Measurements from ENCODE around the gene VIP.
"Not testable (repeated sequence)": the region's sequence is repeated elsewhere in the genome, so short reads cannot be mapped to it uniquely, and the experiment has no call there.

Gene VIP
- total RNA-seq: 0 reads per million in 9 experiments

GRCh38 chr6:152750694-152751093 lies at the start of gene VIP:
VIP (plus strand) TSS chr6:152750797; CDS start chr6:152752178, 1,381 bp downstream.
- Mint-ChIP-seq H3K27ac (no peak within 1 kb of the TSS), H3K36me3 (ENCODE audit: insufficient read depth) (no peaks in the 10 kb centered on the region), H3K4me3 (no peak within 1 kb of the TSS), H3K27me3 (peaks cover 12 to 13% of the 10 kb centered on the region in 2 donors), H3K4me1 (ENCODE audit: low read depth in 2 of 2) (no peaks in the 10 kb centered on the region), H3K9me3 (no peaks in the 10 kb centered on the region)
- ATAC-seq (replicated peaks) (no peak), DNase-seq (no peak)

DNA sequence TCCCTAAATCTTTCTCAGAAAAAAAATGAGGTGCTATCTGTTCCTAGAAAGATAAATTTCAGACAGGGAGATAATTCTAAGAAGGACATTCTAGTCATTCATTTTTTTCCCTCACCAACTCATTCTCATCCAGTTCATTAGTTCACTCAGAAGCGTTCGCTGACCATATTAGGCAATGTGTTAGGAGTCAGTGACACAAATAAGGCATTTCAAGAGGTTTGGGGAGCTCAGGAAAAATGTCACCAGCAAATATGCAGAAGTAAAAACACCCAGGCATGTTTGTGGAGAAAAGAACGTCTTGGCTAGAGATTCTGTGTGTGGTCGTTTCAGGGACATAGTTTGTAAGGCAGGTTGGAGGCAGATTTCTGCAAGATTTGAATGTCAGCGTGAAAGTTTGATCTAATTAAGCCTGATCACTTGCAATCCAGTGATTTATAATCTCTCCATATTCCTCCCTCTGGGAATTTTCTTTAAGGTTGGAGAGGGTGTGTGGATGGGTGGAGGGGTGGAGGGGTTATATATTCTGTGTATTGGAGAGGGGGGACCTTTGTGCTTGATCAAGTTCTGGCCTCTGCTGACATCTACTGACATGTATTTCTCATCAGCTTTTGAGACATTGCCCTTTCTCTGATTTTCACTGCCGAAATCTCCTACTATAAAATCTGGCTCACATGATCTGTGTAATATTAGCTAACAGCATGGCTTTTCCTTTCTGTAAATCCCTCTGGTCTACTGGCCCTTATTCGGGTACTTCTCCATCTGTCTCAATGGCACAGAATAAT lies 49.3 kb upstream of the VIP start:
- Mint-ChIP-seq H3K4me1 (ENCODE audit: low read depth in 2 of 2) (no peaks in the 10 kb centered on the region), H3K27ac (no peak overlapping the region), H3K4me3 (no peak overlapping the region), H3K9me3 (no peaks in the 10 kb centered on the region), H3K27me3 (peaks cover 32 to 42% of the 10 kb centered on the region in 2 donors), H3K36me3 (ENCODE audit: insufficient read depth) (no peaks in the 10 kb centered on the region)
- DNase-seq (no peak), ATAC-seq (replicated peaks) (no peak)

DNA sequence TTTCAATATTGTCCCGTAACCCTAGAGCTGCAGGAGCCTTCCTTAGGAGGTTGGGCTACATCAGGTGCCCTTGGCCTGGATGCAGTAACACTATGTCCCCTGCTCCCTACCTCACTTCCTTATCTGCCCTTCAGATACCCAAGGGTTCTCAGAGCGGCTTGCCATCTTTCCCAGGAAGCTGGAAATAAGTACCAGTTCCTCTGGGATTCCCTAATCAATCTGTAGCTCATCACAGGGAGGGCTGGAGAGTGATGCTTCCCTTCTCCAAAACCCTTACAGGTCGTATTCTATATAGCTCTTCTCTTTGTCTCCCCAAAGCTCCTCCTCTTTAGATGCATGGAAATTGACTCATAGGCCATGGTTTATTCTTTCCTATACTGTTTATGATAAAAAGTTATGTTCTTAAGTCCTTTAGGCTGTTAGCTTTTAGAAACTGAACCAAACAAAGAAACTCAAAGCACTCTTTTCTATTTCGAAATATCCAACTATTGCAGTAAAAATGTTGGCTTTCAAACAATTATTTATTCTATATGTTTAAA lies 48.7 kb upstream of the VIP start:
- no peak overlapping the region for H3K4me3 Mint-ChIP-seq
- H3K36me3 Mint-ChIP-seq (ENCODE audit: insufficient read depth): no peaks in the 10 kb centered on the region

DNA sequence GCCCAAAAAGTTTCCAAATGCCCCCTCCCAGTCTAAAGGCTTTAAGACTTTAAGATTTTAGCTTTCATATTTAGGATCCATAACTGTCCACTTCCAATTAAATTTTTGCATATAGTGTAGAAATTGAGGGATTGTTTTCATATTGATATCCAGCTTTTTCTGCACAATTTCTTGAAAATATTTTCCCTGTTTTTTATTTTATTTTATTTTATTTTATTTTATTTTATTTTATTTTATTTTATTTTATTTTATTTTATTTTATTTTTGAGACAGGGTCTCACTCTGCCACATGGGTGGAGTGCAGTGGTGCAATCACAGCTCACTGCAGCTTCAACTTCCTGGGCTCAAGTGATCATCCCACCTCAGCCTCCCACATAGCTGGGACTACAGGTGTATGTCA lies 46.8 kb upstream of the VIP start:
- not testable (repeated sequence) for H3K9me3 Mint-ChIP-seq; H3K4me3 Mint-ChIP-seq; ATAC-seq (replicated peaks); H3K27ac Mint-ChIP-seq; H3K4me1 Mint-ChIP-seq (ENCODE audit: low read depth in 2 of 2); DNase-seq; H3K36me3 Mint-ChIP-seq (ENCODE audit: insufficient read depth)
- peaks cover 25 to 30% of the 10 kb centered on the region in 2 donors for H3K27me3 Mint-ChIP-seq

More for the DNA sequence above, 48.7 kb upstream of the VIP start:
- H3K9me3 Mint-ChIP-seq: no peaks in the 10 kb centered on the region
- no peaks in the 10 kb centered on the region for H3K4me1 Mint-ChIP-seq (ENCODE audit: low read depth in 2 of 2)
- H3K27ac Mint-ChIP-seq: no peak overlapping the region
- peaks cover 32 to 42% of the 10 kb centered on the region in 2 donors for H3K27me3 Mint-ChIP-seq
- no peak for DNase-seq
- no peak for ATAC-seq (replicated peaks)

DNA sequence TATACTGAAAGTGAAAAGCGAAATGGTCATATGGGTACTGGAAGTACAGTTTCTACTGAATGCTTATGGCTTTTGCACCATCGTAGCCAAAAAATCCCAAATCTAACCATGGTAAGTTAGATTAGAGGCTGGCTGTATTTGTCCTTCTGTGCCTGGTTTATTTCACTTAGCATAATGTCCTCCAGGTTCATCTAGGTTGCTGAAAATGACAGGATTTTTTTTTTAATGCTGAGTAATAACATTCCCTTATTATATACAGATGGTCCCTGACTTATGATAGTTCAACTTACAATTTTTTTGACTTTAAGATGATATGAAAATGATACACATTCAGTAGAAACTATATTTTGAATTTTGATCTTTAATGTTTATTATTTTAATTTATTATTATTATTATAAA lies 45.3 kb upstream of the VIP start:
- H3K36me3 Mint-ChIP-seq (ENCODE audit: insufficient read depth): no peaks in the 10 kb centered on the region
- no peaks in the 10 kb centered on the region for H3K4me1 Mint-ChIP-seq (ENCODE audit: low read depth in 2 of 2)
- no peaks in the 10 kb centered on the region for H3K9me3 Mint-ChIP-seq
- H3K27ac Mint-ChIP-seq: no peak overlapping the region
- no peak overlapping the region for H3K4me3 Mint-ChIP-seq
- ATAC-seq (replicated peaks): no peak
- H3K27me3 Mint-ChIP-seq: peaks cover 21 to 26% of the 10 kb centered on the region in 2 donors
- DNase-seq: no peak

- Mint-ChIP-seq H3K4me3 (no peak overlapping the region), H3K36me3 (ENCODE audit: insufficient read depth) (no peaks in the 10 kb centered on the region), H3K4me1 (ENCODE audit: low read depth in 2 of 2) (no peaks in the 10 kb centered on the region), H3K27ac (no peak overlapping the region), H3K27me3 (peaks cover 20 to 32% of the 10 kb centered on the region in 2 donors), H3K9me3 (peaks cover 0 to 8% of the 10 kb centered on the region in 2 donors)
- no peak for ATAC-seq (replicated peaks)
- no peak for DNase-seq
Observed at GRCh38 chr6:152716322-152716721, 34.3 kb upstream of the VIP start.

- Mint-ChIP-seq H3K36me3 (ENCODE audit: insufficient read depth) (no peaks in the 10 kb centered on the region), H3K9me3 (peaks cover 0 to 2% of the 10 kb centered on the region in 2 donors), H3K27me3 (peaks cover 34 to 40% of the 10 kb centered on the region in 2 donors), H3K4me3 (no peak overlapping the region), H3K27ac (no peak overlapping the region), H3K4me1 (ENCODE audit: low read depth in 2 of 2) (no peaks in the 10 kb centered on the region)
- DNase-seq (no peak), ATAC-seq (replicated peaks) (no peak)
Observed at GRCh38 chr6:152720974-152721373, 29.6 kb upstream of the VIP start.

GRCh38 chr6:152721956-152722355 lies 28.6 kb upstream of the VIP start:
- Mint-ChIP-seq H3K4me3 (no peak overlapping the region), H3K4me1 (ENCODE audit: low read depth in 2 of 2) (no peaks in the 10 kb centered on the region), H3K36me3 (ENCODE audit: insufficient read depth) (no peaks in the 10 kb centered on the region), H3K9me3 (peaks cover 0 to 2% of the 10 kb centered on the region in 2 donors), H3K27me3 (peaks cover 40 to 41% of the 10 kb centered on the region in 2 donors), H3K27ac (no peak overlapping the region)
- DNase-seq (no peak), ATAC-seq (replicated peaks) (no peak)

- no peak for ATAC-seq (replicated peaks)
- Mint-ChIP-seq H3K36me3 (ENCODE audit: insufficient read depth) (no peaks in the 10 kb centered on the region), H3K9me3 (peaks cover 0 to 2% of the 10 kb centered on the region in 2 donors), H3K4me1 (ENCODE audit: low read depth in 2 of 2) (no peaks in the 10 kb centered on the region), H3K27me3 (peaks cover 43 to 56% of the 10 kb centered on the region in 2 donors), H3K27ac (no peak overlapping the region), H3K4me3 (no peak overlapping the region)
- no peak for DNase-seq
Observed at GRCh38 chr6:152723398-152723797, 27.2 kb upstream of the VIP start.

GRCh38 chr6:152726313-152726712 lies 24.3 kb upstream of the VIP start:
- no peaks in the 10 kb centered on the region for H3K4me1 Mint-ChIP-seq (ENCODE audit: low read depth in 2 of 2)
- H3K27ac Mint-ChIP-seq: no peak overlapping the region
- peaks cover 0 to 2% of the 10 kb centered on the region in 2 donors for H3K9me3 Mint-ChIP-seq
- peaks cover 43 to 49% of the 10 kb centered on the region in 2 donors for H3K27me3 Mint-ChIP-seq
- no peak overlapping the region for H3K4me3 Mint-ChIP-seq
- no peaks in the 10 kb centered on the region for H3K36me3 Mint-ChIP-seq (ENCODE audit: insufficient read depth)
- ATAC-seq (replicated peaks) (no peak), DNase-seq (no peak)

DNA sequence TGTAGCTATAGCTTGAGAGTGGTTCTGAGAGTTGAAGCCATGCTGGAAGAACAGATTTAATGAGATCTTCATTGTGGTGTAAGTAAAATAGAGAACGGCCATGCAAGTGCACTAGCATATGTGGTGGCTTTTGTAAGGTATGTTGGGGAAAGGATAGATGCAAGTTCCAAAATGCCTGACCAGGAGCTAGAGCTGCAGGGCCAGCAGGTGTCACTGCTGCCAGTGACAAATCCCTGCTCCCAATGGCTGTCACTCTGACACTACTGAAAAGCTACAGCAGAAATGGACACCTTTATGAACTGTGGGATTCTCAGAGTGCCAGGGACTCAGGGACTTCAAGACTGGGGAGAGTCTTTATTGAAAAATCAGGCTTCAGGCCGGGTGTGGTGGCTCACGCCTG lies 23.1 kb upstream of the VIP start:
- no peaks in the 10 kb centered on the region for H3K9me3 Mint-ChIP-seq
- peaks cover 34 to 40% of the 10 kb centered on the region in 2 donors for H3K27me3 Mint-ChIP-seq
- no peaks in the 10 kb centered on the region for H3K4me1 Mint-ChIP-seq (ENCODE audit: low read depth in 2 of 2)
- DNase-seq (no peak), ATAC-seq (replicated peaks) (no peak)
- no peak overlapping the region for H3K27ac Mint-ChIP-seq
- no peak overlapping the region for H3K4me3 Mint-ChIP-seq
- H3K36me3 Mint-ChIP-seq (ENCODE audit: insufficient read depth): no peaks in the 10 kb centered on the region

DNA sequence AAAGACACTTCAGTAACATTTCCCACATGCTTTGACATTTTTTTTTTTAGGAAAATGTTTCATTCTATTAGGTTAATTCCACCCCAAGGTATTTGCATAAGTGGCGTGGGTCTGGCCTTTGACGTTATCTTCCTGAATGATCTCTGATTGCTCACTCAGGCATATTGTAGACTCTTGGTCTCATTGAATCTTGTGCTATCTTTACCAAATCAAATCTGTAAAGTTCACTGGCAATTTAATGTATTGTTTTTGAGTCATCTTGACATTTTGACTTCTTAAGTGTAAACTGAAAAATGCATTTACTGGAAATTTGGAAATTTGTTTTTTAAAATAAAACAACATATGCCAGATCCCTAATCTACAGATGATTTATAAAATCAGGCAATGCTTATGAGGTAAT lies 16.0 kb upstream of the VIP start:
- no peak for ATAC-seq (replicated peaks)
- Mint-ChIP-seq H3K4me3 (no peak overlapping the region), H3K4me1 (ENCODE audit: low read depth in 2 of 2) (no peaks in the 10 kb centered on the region), H3K9me3 (no peaks in the 10 kb centered on the region), H3K36me3 (ENCODE audit: insufficient read depth) (no peaks in the 10 kb centered on the region), H3K27me3 (peaks cover 0 to 13% of the 10 kb centered on the region in 2 donors), H3K27ac (no peak overlapping the region)
- no peak for DNase-seq

DNA sequence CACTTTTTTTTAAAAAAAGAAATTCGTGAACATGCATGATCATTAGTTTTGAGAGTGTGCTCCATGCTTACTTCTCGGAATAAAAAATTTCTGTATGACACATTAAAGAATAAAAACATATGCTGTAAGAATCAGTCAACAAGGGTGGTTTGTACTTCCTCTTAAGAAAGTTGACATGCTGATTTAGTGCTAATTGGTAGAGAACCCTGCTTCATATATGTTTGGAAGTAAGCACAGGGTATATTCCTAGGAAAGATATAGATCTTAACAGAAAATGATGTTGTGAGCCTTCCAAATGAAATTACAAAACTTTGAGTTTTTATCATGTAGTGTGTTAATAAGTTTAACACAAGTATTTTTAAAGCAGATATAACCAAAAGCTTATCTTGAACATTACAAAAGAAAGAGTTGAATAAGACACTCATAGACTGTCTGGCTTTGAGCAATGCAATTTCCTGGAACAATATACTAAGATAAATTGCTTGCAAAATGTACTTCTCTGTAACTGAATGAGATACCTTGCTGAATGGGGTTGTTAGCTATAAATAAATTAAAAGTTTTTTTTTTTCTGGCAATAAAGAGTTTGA lies 13.8 kb upstream of the VIP start:
- Mint-ChIP-seq H3K9me3 (no peaks in the 10 kb centered on the region), H3K27ac (no peak overlapping the region)

More for the DNA sequence above, 13.8 kb upstream of the VIP start:
- Mint-ChIP-seq H3K4me3 (no peak overlapping the region), H3K27me3 (peaks cover 3 to 21% of the 10 kb centered on the region in 2 donors), H3K4me1 (ENCODE audit: low read depth in 2 of 2) (no peaks in the 10 kb centered on the region), H3K36me3 (ENCODE audit: insufficient read depth) (no peaks in the 10 kb centered on the region)
- ATAC-seq (replicated peaks) (no peak), DNase-seq (no peak)

Measured in effector memory CD8-positive, alpha-beta T cell (primary cell).